Osteocyte (in vitro differentiated cells): Measurements from ENCODE around the gene UBTD1. TPM values are rescaled to one million over a fixed set of nuclear protein-coding genes. Genes with fewer than 3 reads are reported as not detected.

Source experiments
- DNase-seq: peaks from one replicate; pipeline ENCODE4 v3.0.0; 2021; ENCODE audit warnings: mixed read lengths; ENCODE audit not compliant: unreplicated experiment; ENCODE audit errors: extremely low spot score
- H3K27ac Mint-ChIP-seq: one replicate; pipeline ENCODE4 v1.8.0; 2021; ENCODE audit warnings: mild to moderate bottlenecking, mixed read lengths; ENCODE audit not compliant: unreplicated experiment
- H3K27me3 Mint-ChIP-seq: one replicate; pipeline ENCODE4 v1.8.0; 2021; ENCODE audit warnings: mixed read lengths; ENCODE audit not compliant: unreplicated experiment
- H3K36me3 Mint-ChIP-seq: one replicate; pipeline ENCODE4 v1.8.0; 2021; ENCODE audit warnings: mixed read lengths; ENCODE audit not compliant: unreplicated experiment
- H3K4me1 Mint-ChIP-seq: one replicate; pipeline ENCODE4 v1.8.0; 2021; ENCODE audit warnings: mixed read lengths; ENCODE audit not compliant: unreplicated experiment
- H3K4me3 Mint-ChIP-seq: one replicate; pipeline ENCODE4 v1.8.0; 2021; ENCODE audit warnings: mild to moderate bottlenecking, moderate library complexity, mixed read lengths; ENCODE audit not compliant: unreplicated experiment
- H3K9me3 Mint-ChIP-seq: one replicate; pipeline ENCODE4 v1.8.0; 2021; ENCODE audit warnings: mixed read lengths; ENCODE audit not compliant: unreplicated experiment
- total RNA-seq: library from RNA; stranded (reverse); gene quantifications from 2 replicates; pipeline ENCODE4 v1.2.1, GENCODE V29; 2021
- TF ChIP-seq, protein P1 (sequence below): fragments of 200-600 bp; sonication (generic); IDR thresholded peaks from 2 replicates; pipeline ENCODE4 v1.5.0; 2021; ENCODE audit warnings: antibody characterized with exemption, mild to moderate bottlenecking, moderate library complexity

Gene UBTD1
- total RNA-seq, 1 donor from 2014 or later, result 25.6 TPM

DNA sequence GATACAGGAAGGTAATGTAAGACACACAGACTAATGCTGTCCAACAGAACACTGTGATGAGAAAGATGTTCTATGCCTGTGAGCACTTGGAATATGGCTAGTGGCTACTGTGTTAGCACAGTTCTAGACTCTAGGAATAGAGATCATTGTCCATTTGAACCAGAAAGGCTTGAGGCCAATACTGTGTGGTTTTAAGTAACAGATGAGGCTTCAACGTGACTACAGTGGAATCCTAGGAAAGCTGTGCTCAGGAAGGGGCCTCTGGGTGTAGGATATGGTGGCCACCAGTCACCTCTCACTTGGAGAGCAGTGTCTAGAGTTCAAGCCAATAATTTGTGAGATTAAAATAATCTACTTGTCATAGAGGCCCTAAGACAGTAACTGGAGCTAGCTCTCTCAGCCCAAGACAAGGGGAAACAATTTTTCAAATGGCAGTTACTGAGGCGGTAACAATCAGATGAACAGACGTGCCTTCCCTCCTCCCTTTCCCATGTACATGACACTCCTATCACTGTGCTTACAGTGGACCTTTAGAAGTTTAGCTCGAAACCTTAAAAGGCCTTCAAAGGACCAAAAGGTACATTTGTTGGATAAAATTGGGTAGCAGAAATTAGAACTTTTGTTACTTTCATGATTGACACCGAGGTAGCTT lies 42.6 kb upstream of the UBTD1 start:
- no peak overlapping the region for H3K4me3 Mint-ChIP-seq
- no peak for DNase-seq
- TF ChIP-seq, protein P1, sequence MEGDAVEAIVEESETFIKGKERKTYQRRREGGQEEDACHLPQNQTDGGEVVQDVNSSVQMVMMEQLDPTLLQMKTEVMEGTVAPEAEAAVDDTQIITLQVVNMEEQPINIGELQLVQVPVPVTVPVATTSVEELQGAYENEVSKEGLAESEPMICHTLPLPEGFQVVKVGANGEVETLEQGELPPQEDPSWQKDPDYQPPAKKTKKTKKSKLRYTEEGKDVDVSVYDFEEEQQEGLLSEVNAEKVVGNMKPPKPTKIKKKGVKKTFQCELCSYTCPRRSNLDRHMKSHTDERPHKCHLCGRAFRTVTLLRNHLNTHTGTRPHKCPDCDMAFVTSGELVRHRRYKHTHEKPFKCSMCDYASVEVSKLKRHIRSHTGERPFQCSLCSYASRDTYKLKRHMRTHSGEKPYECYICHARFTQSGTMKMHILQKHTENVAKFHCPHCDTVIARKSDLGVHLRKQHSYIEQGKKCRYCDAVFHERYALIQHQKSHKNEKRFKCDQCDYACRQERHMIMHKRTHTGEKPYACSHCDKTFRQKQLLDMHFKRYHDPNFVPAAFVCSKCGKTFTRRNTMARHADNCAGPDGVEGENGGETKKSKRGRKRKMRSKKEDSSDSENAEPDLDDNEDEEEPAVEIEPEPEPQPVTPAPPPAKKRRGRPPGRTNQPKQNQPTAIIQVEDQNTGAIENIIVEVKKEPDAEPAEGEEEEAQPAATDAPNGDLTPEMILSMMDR, result no peak
- H3K9me3 Mint-ChIP-seq, result no peaks in the 10 kb centered on the region
- H3K27me3 Mint-ChIP-seq, result no peaks in the 10 kb centered on the region
- H3K27ac Mint-ChIP-seq, result no peak overlapping the region
- peaks cover 46% of the 10 kb centered on the region for H3K36me3 Mint-ChIP-seq
- H3K4me1 Mint-ChIP-seq, result peaks cover 3% of the 10 kb centered on the region

DNA sequence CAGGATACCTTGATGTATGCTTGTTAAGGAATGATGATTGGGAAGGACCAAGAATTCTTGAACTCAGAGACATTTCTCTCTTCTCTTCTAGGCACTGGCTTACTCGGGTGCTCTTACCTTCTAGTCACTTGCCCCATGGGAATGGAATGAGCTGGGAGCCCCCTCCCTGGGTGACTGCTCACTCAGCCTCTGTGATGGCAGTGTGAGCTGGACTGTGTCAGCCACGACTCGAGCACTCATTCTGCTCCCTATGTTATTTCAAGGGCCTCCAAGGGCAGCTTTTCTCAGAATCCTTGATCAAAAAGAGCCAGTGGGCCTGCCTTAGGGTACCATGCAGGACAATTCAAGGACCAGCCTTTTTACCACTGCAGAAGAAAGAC lies 42.0 kb upstream of the UBTD1 start:
- Mint-ChIP-seq H3K27me3 (no peaks in the 10 kb centered on the region), H3K4me3 (no peak overlapping the region), H3K9me3 (no peaks in the 10 kb centered on the region), H3K36me3 (peaks cover 50% of the 10 kb centered on the region), H3K4me1 (peaks cover 3% of the 10 kb centered on the region), H3K27ac (no peak overlapping the region)
- DNase-seq, result no peak
- TF ChIP-seq, protein P1, result no peak

DNA sequence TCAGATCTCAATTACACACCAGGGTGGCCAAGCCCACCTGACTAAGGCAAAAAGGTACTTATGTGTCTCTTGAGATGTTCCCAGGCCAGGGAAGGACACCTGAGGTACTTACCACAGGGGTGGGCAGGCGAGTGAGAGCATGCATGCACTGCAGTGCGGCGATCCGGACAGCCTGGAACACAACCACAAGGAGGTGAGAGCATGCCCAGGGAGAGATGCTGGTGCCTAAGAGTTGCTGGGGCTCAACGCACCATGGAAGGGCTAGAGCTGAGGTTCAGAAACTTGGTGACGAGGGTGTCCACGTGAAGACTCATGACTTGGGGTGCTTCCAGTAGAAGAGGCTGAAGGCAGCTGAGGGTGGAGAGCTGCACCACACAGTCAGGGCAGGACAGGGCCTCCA lies 39.6 kb upstream of the UBTD1 start:
- no peaks in the 10 kb centered on the region for H3K27me3 Mint-ChIP-seq
- DNase-seq, result no peak
- no peaks in the 10 kb centered on the region for H3K9me3 Mint-ChIP-seq
- TF ChIP-seq, protein P1, result no peak
- H3K36me3 Mint-ChIP-seq, result peaks cover 51% of the 10 kb centered on the region
- peaks cover 3% of the 10 kb centered on the region for H3K4me1 Mint-ChIP-seq
- H3K4me3 Mint-ChIP-seq, result no peak overlapping the region
- no peak overlapping the region for H3K27ac Mint-ChIP-seq

DNA sequence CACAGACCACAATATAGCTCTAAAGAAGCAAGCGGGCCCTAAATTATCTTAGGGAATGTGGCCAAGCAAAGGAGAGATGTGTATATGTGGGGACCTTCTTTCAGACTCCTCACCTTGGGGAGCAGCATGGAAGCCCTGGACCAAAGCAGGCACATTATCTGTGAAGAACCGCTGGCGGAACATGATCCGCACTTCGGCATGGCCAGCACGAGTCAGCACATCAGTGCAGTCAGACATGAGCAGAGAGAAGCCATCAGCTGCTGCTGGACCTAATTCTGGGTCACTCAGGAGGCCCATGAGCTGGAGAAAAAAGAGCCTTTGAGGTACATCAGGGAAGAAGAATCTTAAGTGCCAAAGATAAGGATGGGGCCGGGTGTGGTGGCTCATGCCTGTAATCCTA lies 38.8 kb upstream of the UBTD1 start:
- Mint-ChIP-seq H3K9me3 (no peaks in the 10 kb centered on the region), H3K27me3 (no peaks in the 10 kb centered on the region), H3K27ac (no peak overlapping the region), H3K4me1 (no peaks in the 10 kb centered on the region), H3K36me3 (peaks cover 48% of the 10 kb centered on the region), H3K4me3 (no peak overlapping the region)
- no peak for DNase-seq
- TF ChIP-seq, protein P1, result no peak

DNA sequence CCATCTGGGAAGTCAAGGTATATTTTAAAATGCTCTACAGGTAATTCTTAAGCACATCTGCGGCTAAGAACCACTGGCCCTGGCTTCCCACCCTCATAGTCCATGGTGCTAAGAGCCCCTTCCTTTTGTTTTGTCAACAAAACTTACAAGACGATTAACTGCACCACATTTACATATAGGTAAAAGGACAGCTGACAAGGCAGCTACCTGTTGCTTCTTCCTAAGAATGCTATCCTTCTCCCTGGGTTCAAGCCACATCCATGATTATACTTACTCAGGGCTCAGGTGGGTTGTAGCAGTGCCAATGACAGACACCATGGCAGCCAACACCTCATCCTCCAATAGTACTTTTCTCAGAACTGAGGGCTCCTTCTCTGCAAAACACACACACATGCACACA lies 36.4 kb upstream of the UBTD1 start:
- Mint-ChIP-seq H3K4me1 (no peaks in the 10 kb centered on the region), H3K4me3 (no peak overlapping the region), H3K27ac (no peak overlapping the region), H3K36me3 (peaks cover 35% of the 10 kb centered on the region), H3K27me3 (no peaks in the 10 kb centered on the region), H3K9me3 (no peaks in the 10 kb centered on the region)
- DNase-seq, result no peak
- TF ChIP-seq, protein P1, result no peak
